Stomach (tissue), 4 donors: ENCODE results near the gene SLC39A3.

Source experiments
- CTCF ChIP-seq, 7 experiments: fragments of 450-650 bp in 4 of 7; fragments of 200-600 bp in 3 of 7; sonication (generic) in 3 of 7; IDR thresholded peaks; one replicate each; pipeline ENCODE4 v1.5.1; 2016 to 2019; ENCODE audit warnings: antibody characterized with exemption in 7 of 7, control low read depth in 2 of 7, mild to moderate bottlenecking in 1 of 7
- EP300 ChIP-seq: sonication (generic); formaldehyde crosslinking; IDR thresholded peaks from one replicate; pipeline ENCODE4 v1.6.1; 2017; ENCODE audit warnings: antibody characterized with exemption
- POLR2A ChIP-seq, 4 donors: fragments of 450-650 bp; IDR thresholded peaks; one replicate each; pipeline ENCODE4 v1.6.1; 2016; ENCODE audit warnings: antibody characterized with exemption in 4 of 4, control low read depth in 2 of 4, mild to moderate bottlenecking in 1 of 4, moderate library complexity in 1 of 4
- POLR2AphosphoS5 ChIP-seq, 3 donors: sonication (generic); formaldehyde crosslinking; IDR thresholded peaks; one replicate each; pipeline ENCODE4 v1.6.1; 2016; ENCODE audit warnings: antibody characterized with exemption in 3 of 3

DNA sequence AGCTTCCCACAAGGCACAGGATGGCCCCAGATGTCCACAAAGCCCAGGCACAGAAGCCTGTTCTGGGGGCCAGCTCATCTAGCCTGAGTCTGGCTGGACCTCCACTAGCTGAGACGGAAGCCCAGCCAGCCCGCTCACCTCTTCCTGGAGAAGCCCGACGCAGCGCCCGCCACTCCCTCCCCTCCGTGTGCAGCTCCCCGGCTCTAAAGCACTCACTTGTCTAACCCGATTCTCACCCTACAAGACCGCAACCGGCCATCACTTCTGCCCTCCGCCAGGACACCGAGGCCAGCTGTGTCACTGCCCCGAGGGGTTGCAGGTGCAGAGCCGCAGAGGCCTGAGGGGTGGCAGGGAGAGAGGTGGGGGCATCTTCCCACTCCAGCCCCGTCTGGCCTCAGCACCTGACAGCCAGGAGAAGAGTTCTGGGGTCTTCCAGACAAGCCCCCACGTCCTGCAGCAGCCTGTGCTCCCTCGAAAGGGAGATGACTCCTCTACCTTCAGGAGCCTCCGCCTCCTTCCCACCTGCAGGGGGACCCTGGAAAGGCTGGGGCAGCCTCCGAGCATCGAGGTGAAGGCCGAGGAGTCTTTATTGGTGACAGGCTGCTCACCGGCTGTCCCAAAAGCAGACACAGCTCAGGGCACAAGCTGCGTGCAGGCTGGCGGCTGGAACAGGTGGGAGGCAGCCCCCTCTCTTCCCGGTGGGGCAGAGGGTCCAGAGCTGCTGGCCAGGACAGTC lies 12.7 kb downstream of the SLC39A3 start:
- TF ChIP-seq CTCF (IDR thresholded peaks at IDR 0.05) (no peak), POLR2AphosphoS5 (IDR thresholded peaks at IDR 0.05) (no peak), POLR2A (IDR thresholded peaks at IDR 0.05) (no peak), EP300 (no peak)
